NCI-H82 (cell line): ENCODE results near the gene ANKRD37.
"Not testable (repeated sequence)": the region's sequence is repeated elsewhere in the genome, so short reads cannot be mapped to it uniquely, and the experiment has no call there.

Experiments used
- DNase-seq: peaks from one replicate; lab custom pipeline; 2025; lab: John Stamatoyannopoulos, UW

Gene ANKRD37

GRCh38 chr4:185396724-185397385 is at the start of gene ANKRD37:
Gene ANKRD37, plus strand, starts transcription at chr4:185396841. Its CDS starts 83 bp downstream, at chr4:185396924.
- peak; percentile 60 for DNase-seq

GRCh38 chr4:185346975-185347601 is 49.6 kb upstream of the ANKRD37 start:
- DNase-seq: no peak

- DNase-seq: no peak
Measured at GRCh38 chr4:185351691-185352090, 45.0 kb upstream of the ANKRD37 start.

GRCh38 chr4:185352202-185352601 is 44.4 kb upstream of the ANKRD37 start:
- DNase-seq: no peak

GRCh38 chr4:185352741-185353140 is 43.9 kb upstream of the ANKRD37 start:
- no peak for DNase-seq

GRCh38 chr4:185357211-185357610 is 39.4 kb upstream of the ANKRD37 start:
- no peak for DNase-seq

- DNase-seq: no peak
Measured at GRCh38 chr4:185357733-185358440, 38.8 kb upstream of the ANKRD37 start.

GRCh38 chr4:185358514-185358913 is 38.1 kb upstream of the ANKRD37 start:
- no peak for DNase-seq

GRCh38 chr4:185358959-185359358 is 37.7 kb upstream of the ANKRD37 start:
- DNase-seq: no peak

- DNase-seq: no peak
Measured at GRCh38 chr4:185359767-185360446, 36.7 kb upstream of the ANKRD37 start.

- DNase-seq: no peak
Measured at GRCh38 chr4:185361872-185362271, 34.8 kb upstream of the ANKRD37 start.

- not testable (repeated sequence) for DNase-seq
Measured at GRCh38 chr4:185362570-185362969, 34.1 kb upstream of the ANKRD37 start.

- DNase-seq: no peak
Measured at GRCh38 chr4:185363251-185363650, 33.4 kb upstream of the ANKRD37 start.

- no peak for DNase-seq
Measured at GRCh38 chr4:185364886-185365285, 31.8 kb upstream of the ANKRD37 start.

- no peak for DNase-seq
Measured at GRCh38 chr4:185369731-185370130, 26.9 kb upstream of the ANKRD37 start.

- no peak for DNase-seq
Measured at GRCh38 chr4:185370268-185370949, 26.2 kb upstream of the ANKRD37 start.

- no peak for DNase-seq
Measured at GRCh38 chr4:185371702-185372101, 24.9 kb upstream of the ANKRD37 start.

GRCh38 chr4:185374027-185374426 is 22.6 kb upstream of the ANKRD37 start:
- no peak for DNase-seq

- DNase-seq: no peak
Measured at GRCh38 chr4:185374573-185374972, 22.1 kb upstream of the ANKRD37 start.

GRCh38 chr4:185378264-185378663 is 18.4 kb upstream of the ANKRD37 start:
- DNase-seq: no peak

GRCh38 chr4:185379326-185380295 is 17.0 kb upstream of the ANKRD37 start:
- no peak for DNase-seq
